Hematopoietic multipotent progenitor cell treated with erythropoietin and hydrocortisone succinate and interleukin-3 and kit ligand, for 8 days (in vitro differentiated cells): ENCODE measurements around the gene ZNHIT1.
A peak's percentile ranks its signal among the peaks of the same experiment; 100 is the strongest.
"Not testable (repeated sequence)": the region's sequence is repeated elsewhere in the genome, so short reads cannot be mapped to it uniquely, and the experiment has no call there.

Experiments used
- DNase-seq: peaks from one replicate; pipeline ENCODE4 v3.0.0-alpha.2; 2015

Gene ZNHIT1

GRCh38 chr7:101243646-101244374 lies 25.8 kb downstream of the ZNHIT1 start:
- peak; percentile 95 for DNase-seq

GRCh38 chr7:101244375-101245146 lies 26.6 kb downstream of the ZNHIT1 start, which contains the start of gene FIS1:
FIS1 (minus strand) TSS chr7:101245081; CDS start chr7:101245004, 77 bp downstream.
- peak; percentile 91 for DNase-seq

DNA sequence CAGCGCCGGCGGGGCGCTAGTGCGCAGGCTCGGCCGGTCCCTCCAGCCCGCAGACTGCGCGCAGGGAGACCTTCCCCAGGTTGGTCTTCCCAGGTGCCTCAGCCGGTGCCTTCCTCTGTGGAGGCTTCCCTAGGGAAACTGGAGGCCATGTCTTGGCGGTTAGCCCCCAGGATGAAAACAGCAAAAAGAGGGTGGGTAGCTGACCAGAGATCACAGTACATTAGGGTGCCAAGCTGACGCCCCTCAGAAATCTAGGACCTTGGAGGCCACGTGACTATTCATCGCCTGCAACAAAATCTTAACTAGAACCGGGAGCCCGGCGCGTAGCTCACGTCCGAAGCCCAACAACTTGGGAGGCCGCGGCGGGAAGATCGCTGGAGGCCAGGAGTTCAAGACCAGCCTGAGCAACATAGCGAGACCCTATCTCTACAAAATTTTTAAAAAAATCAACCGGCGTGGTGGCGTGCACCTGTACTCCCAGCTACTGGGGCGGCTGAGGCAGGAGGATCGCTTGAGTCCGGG lies 27.2 kb downstream of the ZNHIT1 start:
- no peak for DNase-seq

DNA sequence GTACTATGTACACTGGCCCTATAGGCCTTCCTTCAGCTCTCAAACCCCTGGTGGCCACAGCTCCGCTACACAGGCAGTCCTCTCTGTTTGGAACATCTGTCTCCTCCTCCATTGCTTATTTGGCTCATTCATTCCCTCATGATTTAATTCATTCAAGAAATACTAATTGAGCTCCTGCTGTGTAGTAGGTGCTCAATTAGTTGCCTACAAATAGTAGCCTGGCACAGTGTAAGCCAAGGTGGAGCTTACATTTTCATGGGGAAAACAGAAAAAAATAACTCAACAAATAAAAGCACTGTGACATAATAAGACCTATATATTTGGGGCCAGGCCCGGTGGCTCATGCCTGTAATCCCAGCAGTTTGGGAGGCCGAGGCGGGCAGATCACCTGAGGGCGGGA lies 30.3 kb downstream of the ZNHIT1 start:
- DNase-seq = no peak

DNA sequence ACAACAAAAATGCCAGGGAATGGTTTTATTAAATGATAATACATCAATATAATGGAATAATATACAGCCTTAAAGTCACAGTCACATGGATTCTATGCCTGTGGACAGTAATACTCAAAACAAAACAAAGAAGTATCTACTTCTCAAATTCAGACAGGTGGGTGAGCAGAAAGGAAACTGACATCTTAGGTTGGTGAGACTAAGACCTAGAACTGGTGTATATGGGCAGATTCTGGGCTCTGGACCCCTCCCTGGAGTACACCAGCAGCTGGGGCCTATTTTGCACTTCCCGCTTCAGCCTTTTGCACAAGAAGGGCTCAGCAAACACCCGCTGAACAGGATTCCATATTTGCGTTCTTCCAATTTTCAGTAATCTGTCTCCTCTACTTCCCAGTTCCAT lies 32.4 kb downstream of the ZNHIT1 start:
- no peak for DNase-seq

DNA sequence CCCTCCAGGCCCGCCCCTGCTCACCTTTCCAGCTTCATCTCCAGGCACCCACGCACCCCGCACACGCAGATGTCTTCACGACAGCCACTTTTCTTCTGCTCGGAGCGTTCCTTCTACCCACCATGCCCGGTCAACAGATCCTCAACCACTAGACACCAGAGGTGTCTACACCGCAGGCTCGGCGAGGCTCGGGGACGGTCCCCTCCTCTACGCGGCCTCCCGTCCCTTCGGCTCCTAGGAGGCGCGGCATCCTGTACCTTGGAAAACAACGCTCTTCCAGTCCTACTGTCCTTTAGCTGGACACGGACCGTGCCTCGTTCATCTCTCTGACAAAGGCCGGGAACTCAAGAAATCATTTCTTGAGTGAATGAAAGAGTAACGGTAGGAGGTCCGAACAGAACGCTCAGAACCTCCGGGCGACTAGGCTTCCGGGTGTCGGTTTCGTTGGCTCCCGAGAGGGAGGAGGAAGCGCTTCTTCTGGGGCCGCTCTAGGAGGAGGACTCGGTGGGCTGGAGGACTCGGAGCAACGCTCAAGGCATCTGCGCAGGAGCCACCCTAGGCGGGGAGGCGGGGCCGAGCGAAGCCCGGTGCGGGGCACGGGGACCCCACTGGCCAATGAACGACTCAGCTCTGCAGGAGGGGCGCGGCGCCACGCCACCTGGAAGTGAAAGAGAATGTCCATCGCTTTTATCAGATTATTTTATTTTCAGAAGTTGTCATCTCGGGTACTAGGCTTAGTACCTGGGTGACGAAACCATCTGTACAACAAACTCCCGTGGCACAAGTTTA lies 34.1 kb downstream of the ZNHIT1 start:
- peak; percentile 97 for DNase-seq

- not testable (repeated sequence) for DNase-seq
These were observed 35.2 kb downstream of the ZNHIT1 start for GRCh38 chr7:101253199-101253598.

DNA sequence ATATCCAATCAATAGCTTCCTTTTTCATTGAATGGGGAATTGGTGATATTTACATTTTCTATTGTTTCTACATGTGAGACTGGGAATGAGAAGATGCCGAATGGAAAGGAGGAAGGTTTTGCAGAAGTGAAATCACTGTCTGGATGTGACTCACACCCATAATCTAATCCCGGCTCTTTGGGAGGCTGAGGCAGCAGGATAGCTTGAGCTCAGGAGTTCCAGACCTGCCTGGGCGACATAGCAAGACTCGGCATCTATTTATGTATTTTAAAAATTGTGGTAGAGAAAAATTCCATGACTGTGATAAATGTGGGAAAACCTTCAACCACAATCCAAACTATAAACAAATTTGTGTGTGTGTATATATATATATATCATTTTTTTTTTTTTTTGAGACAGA lies 37.8 kb downstream of the ZNHIT1 start:
- no peak for DNase-seq

DNA sequence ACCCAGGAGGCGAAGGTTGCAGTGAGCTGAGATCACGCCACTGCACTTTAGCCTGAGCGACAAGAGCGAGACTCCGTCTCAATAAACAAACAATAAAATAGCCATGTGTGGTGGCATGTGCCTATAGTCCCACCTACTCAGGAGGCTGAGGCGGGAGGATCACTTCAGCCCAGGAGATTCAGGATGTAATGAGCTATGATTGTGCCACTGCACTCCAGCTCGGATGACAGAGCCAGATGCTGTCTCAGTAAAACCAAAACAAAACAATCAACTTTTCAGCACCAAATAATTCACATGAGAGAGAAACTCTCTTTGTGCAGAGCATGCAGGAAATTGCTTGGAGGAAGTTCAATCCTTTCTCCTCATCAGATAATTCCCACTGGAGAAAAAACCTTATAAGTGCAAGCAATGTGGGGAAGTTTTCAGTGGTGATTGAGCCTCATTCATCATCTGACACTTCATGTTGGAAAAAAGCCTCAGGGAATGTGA lies 40.3 kb downstream of the ZNHIT1 start:
- no peak for DNase-seq

- DNase-seq = not testable (repeated sequence)
These were observed 46.2 kb downstream of the ZNHIT1 start for GRCh38 chr7:101264102-101264706.

DNA sequence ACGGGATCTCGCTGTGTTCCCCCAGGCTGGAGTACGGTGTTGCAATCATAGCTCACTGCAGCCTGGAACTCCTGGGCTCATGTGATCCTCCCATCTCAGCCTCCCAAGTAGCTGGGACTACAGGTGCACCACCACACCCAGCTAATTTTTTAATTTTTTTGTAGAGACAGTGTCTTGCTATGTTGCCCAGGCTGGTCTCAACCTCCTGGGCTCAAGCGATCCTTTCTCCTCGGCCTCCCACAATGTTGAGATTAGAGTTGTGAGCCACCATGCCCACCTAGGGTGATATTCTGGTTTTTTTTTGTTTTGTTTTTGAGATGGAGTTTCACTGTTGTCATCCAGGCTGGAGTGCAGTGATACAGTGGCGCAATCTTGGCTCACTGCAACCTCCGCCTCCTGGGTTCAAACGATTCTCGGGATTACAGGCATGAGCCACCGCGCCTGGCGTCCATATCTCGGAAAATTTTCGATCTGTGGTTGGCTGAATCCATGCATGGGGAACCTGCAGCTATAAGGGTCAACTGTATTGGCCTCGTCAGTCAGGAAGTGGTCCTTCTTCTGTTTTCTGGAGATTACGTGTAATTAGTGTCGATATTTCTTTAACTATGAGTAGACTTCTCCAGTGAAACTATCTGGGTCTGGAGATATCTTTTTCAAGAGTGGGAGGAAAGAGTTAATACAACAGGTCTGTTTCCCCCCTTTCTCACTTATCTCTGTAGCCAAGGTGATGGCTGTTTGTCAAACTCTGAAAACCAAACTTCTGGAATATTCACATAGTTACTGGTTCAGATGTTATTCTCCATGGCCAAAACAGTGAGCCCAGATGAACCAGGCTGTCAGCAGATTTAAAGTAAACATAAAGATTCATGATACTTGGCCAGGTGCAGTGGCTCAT lies 47.9 kb downstream of the ZNHIT1 start:
- peak; percentile 62 for DNase-seq

DNA sequence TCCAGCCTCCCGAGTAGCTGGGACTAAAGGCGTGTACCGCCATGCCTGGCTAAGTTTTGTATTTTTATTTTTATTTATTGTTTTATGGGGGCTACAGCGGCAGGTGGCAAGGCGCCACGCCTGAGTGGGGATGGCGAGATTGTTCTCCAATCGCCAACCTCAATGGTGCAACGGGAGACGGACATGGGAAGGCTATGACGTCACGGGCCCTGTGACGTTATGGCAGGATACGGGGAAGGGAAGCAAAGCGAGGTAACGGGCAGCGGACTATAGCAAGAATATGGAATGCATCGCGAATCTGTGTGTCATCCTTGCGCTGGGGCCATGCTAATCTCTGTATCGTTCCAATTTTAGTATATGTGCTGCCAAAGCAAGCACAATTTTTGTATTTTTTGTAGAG lies 51.7 kb downstream of the ZNHIT1 start:
- no peak for DNase-seq

- DNase-seq = no peak
These were observed 53.1 kb downstream of the ZNHIT1 start for GRCh38 chr7:101271021-101271420.

GRCh38 chr7:101273206-101273605 lies 55.2 kb downstream of the ZNHIT1 start:
- DNase-seq = no peak
